BE2C (cell line): ENCODE results near the gene PCDHA1.

Experiments
- DNase-seq: peaks from one replicate; pipeline ENCODE4 v3.0.0-alpha.2; 2020
- H3K27me3 ChIP-seq: fragments of 250-450 bp; sonication (Bioruptor Pico); 2 replicates; pipeline ENCODE4 v1.5.1; 2020; ENCODE audit warnings: mild to moderate bottlenecking
- H3K36me3 ChIP-seq: fragments of 250-450 bp; sonication (Bioruptor Pico); 2 replicates; pipeline ENCODE4 v1.5.1; 2020; ENCODE audit warnings: mild to moderate bottlenecking
- H3K4me1 ChIP-seq: fragments of 250-450 bp; sonication (Bioruptor Pico); 2 replicates; pipeline ENCODE4 v1.5.1; 2020
- H3K4me3 ChIP-seq: 2 replicates; pipeline ENCODE4 v1.5.1; 2011; ENCODE audit warnings: low read depth, low read length
- H3K9me3 ChIP-seq: fragments of 250-450 bp; sonication (Bioruptor Pico); 2 replicates; pipeline ENCODE4 v1.5.1; 2020
- TF ChIP-seq, protein P1 (sequence below): IDR thresholded peaks from 2 replicates; pipeline ENCODE4 v1.5.1; 2012; ENCODE audit warnings: mild to moderate bottlenecking, low read depth, low read length

Gene PCDHA1

GRCh38 chr5:141050622-141051520 lies 264.9 kb downstream of the PCDHA1 start, which contains the start of gene PCDHB1:
Gene PCDHB1, plus strand, starts transcription at chr5:141051374. Its CDS starts 97 bp downstream, at chr5:141051471.
- TF ChIP-seq, protein P1, sequence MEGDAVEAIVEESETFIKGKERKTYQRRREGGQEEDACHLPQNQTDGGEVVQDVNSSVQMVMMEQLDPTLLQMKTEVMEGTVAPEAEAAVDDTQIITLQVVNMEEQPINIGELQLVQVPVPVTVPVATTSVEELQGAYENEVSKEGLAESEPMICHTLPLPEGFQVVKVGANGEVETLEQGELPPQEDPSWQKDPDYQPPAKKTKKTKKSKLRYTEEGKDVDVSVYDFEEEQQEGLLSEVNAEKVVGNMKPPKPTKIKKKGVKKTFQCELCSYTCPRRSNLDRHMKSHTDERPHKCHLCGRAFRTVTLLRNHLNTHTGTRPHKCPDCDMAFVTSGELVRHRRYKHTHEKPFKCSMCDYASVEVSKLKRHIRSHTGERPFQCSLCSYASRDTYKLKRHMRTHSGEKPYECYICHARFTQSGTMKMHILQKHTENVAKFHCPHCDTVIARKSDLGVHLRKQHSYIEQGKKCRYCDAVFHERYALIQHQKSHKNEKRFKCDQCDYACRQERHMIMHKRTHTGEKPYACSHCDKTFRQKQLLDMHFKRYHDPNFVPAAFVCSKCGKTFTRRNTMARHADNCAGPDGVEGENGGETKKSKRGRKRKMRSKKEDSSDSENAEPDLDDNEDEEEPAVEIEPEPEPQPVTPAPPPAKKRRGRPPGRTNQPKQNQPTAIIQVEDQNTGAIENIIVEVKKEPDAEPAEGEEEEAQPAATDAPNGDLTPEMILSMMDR: no peak
- H3K9me3 ChIP-seq: no peaks in the 10 kb centered on the region
- peaks cover 4% of the 10 kb centered on the region; the same call in 1 of the 2 replicates for H3K27me3 ChIP-seq
- no peaks in the 10 kb centered on the region for H3K36me3 ChIP-seq
- H3K4me3 ChIP-seq: peak within 1 kb of the TSS; percentile 84
- DNase-seq: no peak
- H3K4me1 ChIP-seq: no peaks in the 10 kb centered on the region

- Histone ChIP-seq H3K4me1 (no peaks in the 10 kb centered on the region), H3K36me3 (no peaks in the 10 kb centered on the region), H3K9me3 (no peaks in the 10 kb centered on the region), H3K27me3 (peaks cover 4% of the 10 kb centered on the region; the same call in 1 of the 2 replicates), H3K4me3 (peak overlapping the region; percentile 84)
- TF ChIP-seq, protein P1: no peak
- no peak for DNase-seq
These were observed 265.6 kb downstream of the PCDHA1 start for GRCh38 chr5:141051521-141051866.
